ENCODE measurements around the gene LARP4. TPM values are rescaled to one million over a fixed set of nuclear protein-coding genes. Genes with fewer than 3 reads are reported as not detected.
"Not testable (repeated sequence)": the region's sequence is repeated elsewhere in the genome, so short reads cannot be mapped to it uniquely, and the experiment has no call there.

Gene LARP4
- total and polyA plus RNA-seq, 2 of the 4 experiments (the other 2 are of a cell fraction): 11.3 to 42.5 TPM

- H3K4ac ChIP-seq (ENCODE audit: low read depth, low read length); in situ Hi-C loops (cut with MboI; ENCODE audit: low sequenced_read_pairs); H2AK5ac ChIP-seq (ENCODE audit: low read depth, low read length); H3K56ac ChIP-seq (ENCODE audit: extremely low read depth, insufficient read depth, low read length); CTCF ChIA-PET; H3K9ac ChIP-seq (ENCODE audit: low read depth, low read length); H3K9me3 ChIP-seq (ENCODE audit: control insufficient read depth, insufficient read depth, low read length); dilution Hi-C loops (cut with HindIII; ENCODE audit: low sequenced_read_pairs, unreplicated experiment); H3K4me1 ChIP-seq (ENCODE audit: control insufficient read depth, insufficient read depth, low read length); H4K8ac ChIP-seq (ENCODE audit: low read depth in 2 of 2, low read length in 2 of 2); H3K18ac ChIP-seq (ENCODE audit: low read depth, low read length); H4K20me1 ChIP-seq (ENCODE audit: insufficient read depth, low read length); H2AK9ac ChIP-seq (replicated peaks; ENCODE audit: low read depth, low read length, poor library complexity); H3K36me3 ChIP-seq (ENCODE audit: control insufficient read depth, insufficient read depth, low read length); H4K5ac ChIP-seq (ENCODE audit: low read depth, low read length); BruUV-seq (replicated peaks); H2BK20ac ChIP-seq (ENCODE audit: low read depth, low read length); H2AFZ ChIP-seq (replicated peaks; ENCODE audit: low read length, poor library complexity); H2BK120ac ChIP-seq (ENCODE audit: low read depth, low read length); H3K4me2 ChIP-seq (ENCODE audit: low read depth, low read length); H3K27ac ChIP-seq (ENCODE audit: insufficient read depth, low read length); intact Hi-C loops (cut with micrococcal nuclease); H4K91ac ChIP-seq (ENCODE audit: insufficient read depth, low read depth, low read length); H2BK5ac ChIP-seq (ENCODE audit: low read depth, low read length, poor library complexity, severe bottlenecking); H3K27me3 ChIP-seq (ENCODE audit: control insufficient read depth, insufficient read depth, low read length); H3K4me3 ChIP-seq (ENCODE audit: insufficient read depth, low read depth, low read length); H3K79me1 ChIP-seq (ENCODE audit: low read depth in 1 of 2, low read length in 2 of 2); H3K23ac ChIP-seq (ENCODE audit: low read depth, low read length); H2BK15ac ChIP-seq (ENCODE audit: low read depth, low read length); H3K9me1 ChIP-seq (ENCODE audit: insufficient read depth, low read length); POLR2A ChIA-PET (ENCODE audit: unreplicated experiment): not testable (repeated sequence)
- ATAC-seq (ENCODE audit: low read depth): peak; percentile 42
- DNase-seq: peak; percentile 8
- 0 out of 2 replicates have a peak overlapping the region, but pooled peaks have one; percentile 35 for H3K14ac ChIP-seq (replicated peaks; ENCODE audit: low read depth, low read length)
- no CpG with 5 or more reads among the region's 7 CpGs for WGBS, 2 experiments (ENCODE audit: extremely low coverage in 2 of 2, insufficient read length in 1 of 2)
Measured at GRCh38 chr12:50370672-50371071, 30.0 kb upstream of the LARP4 start.

All from IMR-90 (cell line).